H1 (cell line): ENCODE measurements around the gene GALNT13. TPM values are rescaled to one million over a fixed set of nuclear protein-coding genes. Genes with fewer than 3 reads are reported as not detected.

ENCODE experiments used
- CTCF ChIA-PET: fragments of 300-600 bp; sonication (Branson Sonifier 250); formaldehyde crosslinking; loops from one replicate; lab custom pipeline; 2021; ENCODE audit not compliant: partially characterized antibody; lab: Charles Lee
- POLR2A ChIA-PET: fragments of 300-600 bp; sonication (Branson Sonifier 250); formaldehyde crosslinking; loops from one replicate; lab custom pipeline; 2021; ENCODE audit warnings: inconsistent platforms; ENCODE audit not compliant: partially characterized antibody; lab: Charles Lee
- DNase-seq, 2 experiments: peaks; one replicate each; pipeline versions ENCODE4 v3.0.0 to v3.0.0-alpha.2; 2010 to 2022; ENCODE audit warnings: low spot score in 2 of 2, low read depth in 1 of 2, mixed read lengths in 1 of 2
- FAIRE-seq: peaks from 2 replicates; lab custom pipeline; 2011; peaks lifted over from hg19 to GRCh38; lab: Jason Lieb, UNC
- H2AFZ ChIP-seq: 2 replicates; pipeline ENCODE4 v1.8.1; 2012; ENCODE audit warnings: low read length, inconsistent platforms
- H2AK5ac ChIP-seq: 2 replicates; pipeline ENCODE4 v1.6.1; 2013; ENCODE audit warnings: low read depth, low read length
- H2BK120ac ChIP-seq: replicated peaks from 2 replicates; pipeline ENCODE3; 2013; ENCODE audit warnings: low read depth, low read length, inconsistent platforms
- H2BK12ac ChIP-seq: 2 replicates; pipeline ENCODE4 v1.6.1; 2013; ENCODE audit warnings: low read depth, low read length
- H2BK15ac ChIP-seq: 2 replicates; pipeline ENCODE4 v1.6.1; 2013; ENCODE audit warnings: low read length
- H2BK20ac ChIP-seq: 2 replicates; pipeline ENCODE4 v1.6.1; 2013; ENCODE audit warnings: low read length
- H2BK5ac ChIP-seq: 2 replicates; pipeline ENCODE4 v1.6.1; 2013; ENCODE audit warnings: low read depth, low read length
- H3K14ac ChIP-seq: 2 replicates; pipeline ENCODE4 v1.6.1; 2013; ENCODE audit warnings: inconsistent platforms; ENCODE audit not compliant: insufficient read length
- H3K18ac ChIP-seq: 2 replicates; pipeline ENCODE4 v1.6.1; 2013; ENCODE audit warnings: low read length; ENCODE audit errors: extremely low read depth
- H3K23ac ChIP-seq: 2 replicates; pipeline ENCODE4 v1.6.1; 2013; ENCODE audit warnings: inconsistent platforms; ENCODE audit not compliant: insufficient read length
- H3K23me2 ChIP-seq: 2 replicates; pipeline ENCODE4 v1.6.1; 2013; ENCODE audit warnings: low read depth, low read length
- H3K27ac ChIP-seq: 2 replicates; pipeline ENCODE4 v1.6.1; 2011; ENCODE audit warnings: low read depth, low read length, inconsistent platforms
- H3K27me3 ChIP-seq, 4 experiments: replicated peaks in 1 of 4; 1 replicate in 1 of 4; 2 replicates in 3 of 4; pipeline versions ENCODE4 v1.6.1 to v1.8.1; 2011 to 2013; ENCODE audit warnings: low read length in 3 of 4, mild to moderate bottlenecking in 3 of 4, inconsistent platforms in 2 of 4, mixed read lengths in 2 of 4, moderate library complexity in 1 of 4; ENCODE audit not compliant: control insufficient read depth in 3 of 4, insufficient read depth in 3 of 4; ENCODE audit errors: extremely low read depth in 1 of 4
- H3K36me3 ChIP-seq, 4 experiments: 2 replicates each; pipeline versions ENCODE4 v1.6.1 to v1.8.1; 2011 to 2013; ENCODE audit warnings: mild to moderate bottlenecking in 4 of 4, low read length in 3 of 4, moderate library complexity in 2 of 4, control low read depth in 1 of 4, inconsistent platforms in 1 of 4; ENCODE audit not compliant: insufficient read depth in 4 of 4, control insufficient read depth in 2 of 4
- H3K4ac ChIP-seq: replicated peaks from 2 replicates; pipeline ENCODE3; 2013; ENCODE audit warnings: low read length, low read depth, mixed read lengths, inconsistent platforms; ENCODE audit not compliant: insufficient read length
- H3K4me1 ChIP-seq, 4 experiments: replicated peaks in 1 of 4; 1 replicate in 1 of 4; 2 replicates in 3 of 4; pipeline versions ENCODE4 v1.6.1 to v1.8.1; 2011 to 2013; ENCODE audit warnings: low read length in 3 of 4, inconsistent platforms in 2 of 4, mixed read lengths in 1 of 4; ENCODE audit not compliant: insufficient read depth in 4 of 4, control insufficient read depth in 3 of 4
- H3K4me2 ChIP-seq, 2 experiments: 2 replicates each; pipeline versions ENCODE4 v1.6.1 to v1.8.1; 2011 to 2013; ENCODE audit warnings: low read depth in 2 of 2, low read length in 2 of 2, control low read depth in 1 of 2, inconsistent platforms in 1 of 2, mild to moderate bottlenecking in 1 of 2; ENCODE audit not compliant: insufficient read depth in 1 of 2
- H3K4me3 ChIP-seq, 4 experiments: fragments of 200-600, 300-600 bp in 1 of 4; sonication (generic), shearing (Covaris generic), sonication (Bioruptor Twin) in 1 of 4; 2 replicates each; pipeline versions ENCODE4 v1.5.1 to v1.8.1; 2011 to 2016; ENCODE audit warnings: low read length in 4 of 4, low read depth in 3 of 4, control low read depth in 2 of 4, inconsistent platforms in 2 of 4, mild to moderate bottlenecking in 2 of 4, mixed read lengths in 1 of 4, moderate library complexity in 1 of 4; ENCODE audit not compliant: insufficient read depth in 2 of 4; ENCODE audit errors: extremely low read depth in 1 of 4
- H3K56ac ChIP-seq: replicated peaks from 2 replicates; pipeline ENCODE3; 2013; ENCODE audit warnings: low read depth, mild to moderate bottlenecking, mixed read lengths, low read length, inconsistent platforms; ENCODE audit not compliant: insufficient read length
- H3K79me1 ChIP-seq: 2 replicates; pipeline ENCODE4 v1.6.1; 2013; ENCODE audit warnings: low read depth, low read length, control low read depth
- H3K79me2 ChIP-seq, 2 experiments: 2 replicates each; pipeline versions ENCODE4 v1.6.1 to v1.8.1; 2012 to 2013; ENCODE audit warnings: low read length in 2 of 2, mild to moderate bottlenecking in 2 of 2, inconsistent platforms in 1 of 2; ENCODE audit not compliant: insufficient read depth in 2 of 2, control insufficient read depth in 1 of 2
- H3K9ac ChIP-seq, 4 experiments: replicated peaks in 1 of 4; 1 replicate in 1 of 4; 2 replicates in 3 of 4; pipeline versions ENCODE4 v1.6.1 to v1.8.1; 2011 to 2013; ENCODE audit warnings: low read depth in 3 of 4, low read length in 3 of 4, control low read depth in 2 of 4, mild to moderate bottlenecking in 2 of 4, moderate library complexity in 2 of 4, inconsistent platforms in 1 of 4; ENCODE audit errors: extremely low read depth in 1 of 4
- H3K9me3 ChIP-seq, 2 experiments: 2 replicates each; pipeline versions ENCODE4 v1.6.1 to v1.8.1; 2012 to 2013; ENCODE audit warnings: mild to moderate bottlenecking in 2 of 2, moderate library complexity in 2 of 2, control low read depth in 1 of 2, inconsistent platforms in 1 of 2, low read depth in 1 of 2, low read length in 1 of 2, mixed read lengths in 1 of 2; ENCODE audit not compliant: insufficient read depth in 2 of 2
- H4K20me1 ChIP-seq, 2 experiments: replicated peaks in 1 of 2; 2 replicates each; pipeline versions ENCODE3 to v1.8.1; 2011 to 2013; ENCODE audit warnings: inconsistent platforms in 2 of 2, low read length in 2 of 2, mild to moderate bottlenecking in 1 of 2; ENCODE audit not compliant: insufficient read depth in 2 of 2, control insufficient read depth in 1 of 2
- H4K5ac ChIP-seq: 2 replicates; pipeline ENCODE4 v1.6.1; 2013; ENCODE audit warnings: low read length, low read depth, mixed read lengths, inconsistent platforms; ENCODE audit not compliant: insufficient read length
- H4K8ac ChIP-seq: 2 replicates; pipeline ENCODE4 v1.8.0; 2013; ENCODE audit warnings: mild to moderate bottlenecking, moderate library complexity, low read length, inconsistent platforms; ENCODE audit not compliant: insufficient read depth; ENCODE audit errors: extremely low read depth
- H4K91ac ChIP-seq: replicated peaks from 2 replicates; pipeline ENCODE3; 2013; ENCODE audit warnings: low read length, mixed read lengths, inconsistent platforms; ENCODE audit not compliant: insufficient read length
- CEBPB ChIP-seq: IDR thresholded peaks from 2 replicates; pipeline ENCODE4 v1.6.1; 2012; ENCODE audit warnings: low read depth, low read length
- CTCF ChIP-seq, 3 experiments: IDR thresholded peaks; 1 replicate in 2 of 3; 2 replicates in 1 of 3; pipeline versions ENCODE4 v1.5.1 to v1.6.1; 2011; ENCODE audit warnings: low read length in 3 of 3, mild to moderate bottlenecking in 3 of 3, inconsistent platforms in 2 of 3, low read depth in 1 of 3, moderate library complexity in 1 of 3; ENCODE audit not compliant: insufficient read depth in 1 of 3; ENCODE audit errors: control extremely low read depth in 1 of 3
- EP300 ChIP-seq, 2 experiments: IDR thresholded peaks; 1 replicate in 1 of 2; 2 replicates in 1 of 2; pipeline ENCODE4 v1.6.1; 2011 to 2012; ENCODE audit warnings: low read depth in 2 of 2, low read length in 2 of 2, mild to moderate bottlenecking in 2 of 2, borderline replicate concordance in 1 of 2, inconsistent platforms in 1 of 2, moderate library complexity in 1 of 2
- EZH2 ChIP-seq: fragments of 200-600 bp; sonication (generic); IDR thresholded peaks from 2 replicates; pipeline ENCODE4 v1.7.1; 2012; ENCODE audit warnings: low read depth, mild to moderate bottlenecking, moderate library complexity, low read length, inconsistent platforms; ENCODE audit not compliant: severe bottlenecking
- GABPA ChIP-seq: IDR thresholded peaks from 2 replicates; pipeline ENCODE4 v1.6.1; 2011; ENCODE audit warnings: mild to moderate bottlenecking, low read length, moderate library complexity, borderline replicate concordance; ENCODE audit not compliant: insufficient read depth
- JUN ChIP-seq: IDR thresholded peaks from 2 replicates; pipeline ENCODE4 v1.6.1; 2011; ENCODE audit warnings: low read depth, mild to moderate bottlenecking, improper control_type of control experiment, low read length
- JUND ChIP-seq: IDR thresholded peaks from 2 replicates; pipeline ENCODE4 v1.6.1; 2011; ENCODE audit warnings: mild to moderate bottlenecking, improper control_type of control experiment, low read length
- KDM1A ChIP-seq: fragments of 200-600, 300-600 bp; sonication (generic); IDR thresholded peaks from 2 replicates; pipeline ENCODE4 v1.7.1; 2016; ENCODE audit warnings: mild to moderate bottlenecking, low read length, borderline replicate concordance
- RBBP5 ChIP-seq: IDR thresholded peaks from 2 replicates; pipeline ENCODE4 v1.7.1; 2012; ENCODE audit warnings: low read depth, mild to moderate bottlenecking, inconsistent platforms, low read length, moderate library complexity, borderline replicate concordance
- RXRA ChIP-seq: IDR thresholded peaks from 2 replicates; pipeline ENCODE4 v1.6.1; 2011; ENCODE audit warnings: low read depth, mild to moderate bottlenecking, low read length, moderate library complexity; ENCODE audit not compliant: insufficient read depth
- SP2 ChIP-seq: IDR thresholded peaks from 2 replicates; pipeline ENCODE4 v1.6.1; 2012; ENCODE audit warnings: mild to moderate bottlenecking, low read length, inconsistent platforms
- WGBS, 2 experiments: shearing (Covaris generic) in 1 of 2; methylation state at CpG; one replicate each; pipeline versions ENCODE4 v1.1.6 to v1.1.7; 2013 to 2015; ENCODE audit warnings: low lambda C conversion rate in 2 of 2, mixed read lengths in 2 of 2, inconsistent platforms in 1 of 2, low coverage in 1 of 2, missing lambda C conversion rate in 1 of 2; ENCODE audit not compliant: insufficient replicate concordance in 2 of 2, insufficient coverage in 1 of 2, insufficient read length in 1 of 2; ENCODE audit errors: extremely low coverage in 1 of 2, missing lambda C conversion rate in 1 of 2; 5-methylcytosine and 5-hydroxymethylcytosine counted together
- polyA plus RNA-seq, 7 experiments: library from polyadenylated mRNA; depleted of rRNA in 3 of 7; stranded (reverse) in 5 of 7; unstranded in 2 of 7; fragments of >200 nt in 5 of 7; fragments of 200-250 nt in 2 of 7; gene quantifications; 1 replicate in 5 of 7; 2 replicates in 1 of 7; 4 replicates in 1 of 7; pipeline versions ENCODE4 v1.2.1 to v1.2.3, GENCODE V29; 2011 to 2013; ENCODE audit warnings: missing spikeins in 2 of 7, mixed read lengths in 2 of 7
- total RNA-seq: library from RNA; stranded (reverse); fragmentation: NEBNext Ultra II Directional; extraction: Animal tissue kit (Norgen Biotek cat#: 25700); gene quantifications from 2 replicates; pipeline ENCODE4 v1.2.1, GENCODE V29; 2021

Gene GALNT13
- total and polyA plus RNA-seq, 2 of the 8 experiments (the other 6 are each of a cell fraction or from before 2014, with no cell fraction given): 3.2 to 9.6 TPM

DNA sequence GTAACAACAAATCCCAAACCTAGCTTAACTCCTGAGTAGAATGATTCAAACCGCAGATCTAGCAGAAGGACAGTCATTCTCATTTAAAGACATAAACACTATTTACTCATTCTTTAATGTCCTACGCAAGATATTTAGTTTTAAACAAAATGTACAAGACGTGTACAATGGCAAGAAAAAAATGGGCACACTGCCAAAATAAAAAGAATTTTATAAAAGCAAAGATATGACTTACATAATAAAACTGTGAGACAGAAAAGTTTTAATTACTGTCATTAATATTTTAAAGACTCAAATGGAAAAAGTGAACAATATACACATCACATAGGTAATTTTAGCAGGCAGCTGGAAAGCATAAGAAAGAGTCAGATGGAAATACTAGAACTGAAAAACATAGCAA lies 157.8 kb downstream of the GALNT13 start:
- Histone ChIP-seq H4K20me1 (no peaks in the 10 kb centered on the region), H3K4me2 (no peak overlapping the region), H2BK20ac (no peak overlapping the region), H3K36me3 (no peaks in the 10 kb centered on the region), H3K23ac (no peak overlapping the region), H3K9ac (no peak overlapping the region), H2AFZ (no peak overlapping the region), H3K27me3 (no peaks in the 10 kb centered on the region), H3K4me3 (no peak overlapping the region), H3K18ac (no peak overlapping the region), H2AK5ac (no peak overlapping the region), H2BK15ac (no peak overlapping the region), H3K79me2 (no peaks in the 10 kb centered on the region), H3K14ac (no peak overlapping the region), H2BK12ac (no peak overlapping the region), H3K79me1 (no peaks in the 10 kb centered on the region), H3K4me1 (no peaks in the 10 kb centered on the region), H2BK5ac (no peak overlapping the region), H3K56ac (no peak overlapping the region), H4K91ac (no peak overlapping the region), H3K27ac (no peak overlapping the region), H2BK120ac (no peak overlapping the region), H4K5ac (no peak overlapping the region), H3K23me2 (no peaks in the 10 kb centered on the region), H4K8ac (no peak overlapping the region), H3K4ac (no peak overlapping the region), H3K9me3 (no peaks in the 10 kb centered on the region)
- ChIA-PET POLR2A (no interaction called here), CTCF (interaction anchor here (1.4 kb wide), 1 partner anchor 11 kb away, joined by 5 read pairs; no protein-coding TSS in a partner anchor)
- WGBS, 2 experiments: 91% methylated on average over 3 of the region's 3 CpGs; no CpG with 5 or more reads in 1 of the 2 experiments
- no peak for FAIRE-seq
- DNase-seq: no peak
- TF ChIP-seq GABPA (no peak), KDM1A (no peak), EZH2 (no peak), CTCF (IDR thresholded peaks at IDR 0.05; ENCODE audit: control extremely low read depth in 1 of 3, insufficient read depth in 1 of 3, low read depth in 1 of 3, low read length in 3 of 3) (no peak), RXRA (no peak), RBBP5 (no peak), CEBPB (no peak), JUND (no peak), JUN (no peak), SP2 (no peak), EP300 (IDR thresholded peaks at IDR 0.05; ENCODE audit: borderline replicate concordance in 1 of 2, low read depth in 2 of 2, low read length in 2 of 2) (no peak)
